HepG2 (cell line): ENCODE data around the gene DDX59.

Source experiments
- FOXM1 ChIP-seq: sonication (generic); formaldehyde crosslinking; IDR thresholded peaks from 2 replicates; pipeline ENCODE4 v1.5.0; 2020; ENCODE audit warnings: missing genetic modification reagents
- NFIB ChIP-seq: sonication (generic); formaldehyde crosslinking; IDR thresholded peaks from 2 replicates; pipeline ENCODE4 v1.9.0; 2021; ENCODE audit warnings: missing genetic modification reagents, mild to moderate bottlenecking, borderline replicate concordance
- PAX8 ChIP-seq: sonication (generic); formaldehyde crosslinking; IDR thresholded peaks from 2 replicates; pipeline ENCODE4 v1.8.0; 2022; ENCODE audit warnings: mild to moderate bottlenecking, missing genetic modification reagents, borderline replicate concordance
- ZBTB20 ChIP-seq: sonication (generic); formaldehyde crosslinking; IDR thresholded peaks from 2 replicates; pipeline ENCODE4 v1.8.1; 2023; ENCODE audit warnings: missing genetic modification reagents, low read depth, mild to moderate bottlenecking, borderline replicate concordance
- ZNF274 ChIP-seq: sonication (generic); formaldehyde crosslinking; IDR thresholded peaks from 2 replicates; pipeline ENCODE4 v1.5.1; 2020; ENCODE audit warnings: mild to moderate bottlenecking, missing genetic modification reagents
- ZSCAN29 ChIP-seq: sonication (generic); formaldehyde crosslinking; conservative IDR thresholded peaks from 2 replicates; pipeline ENCODE4 v1.4.0; 2020; ENCODE audit warnings: mild to moderate bottlenecking, missing genetic modification reagents
- TF ChIP-seq, protein P1 (sequence below): sonication (generic); formaldehyde crosslinking; IDR thresholded peaks from 2 replicates; pipeline ENCODE4 v1.8.0; 2022; ENCODE audit warnings: mild to moderate bottlenecking, missing genetic modification reagents

- TF ChIP-seq PAX8 (CRISPR knock-in tag) (no peak), ZBTB20 (CRISPR knock-in tag) (no peak), FOXM1 (no peak), ZSCAN29 (CRISPR knock-in tag) (no peak), ZNF274 (CRISPR knock-in tag) (no peak), NFIB (no peak)
- TF ChIP-seq, protein P1, sequence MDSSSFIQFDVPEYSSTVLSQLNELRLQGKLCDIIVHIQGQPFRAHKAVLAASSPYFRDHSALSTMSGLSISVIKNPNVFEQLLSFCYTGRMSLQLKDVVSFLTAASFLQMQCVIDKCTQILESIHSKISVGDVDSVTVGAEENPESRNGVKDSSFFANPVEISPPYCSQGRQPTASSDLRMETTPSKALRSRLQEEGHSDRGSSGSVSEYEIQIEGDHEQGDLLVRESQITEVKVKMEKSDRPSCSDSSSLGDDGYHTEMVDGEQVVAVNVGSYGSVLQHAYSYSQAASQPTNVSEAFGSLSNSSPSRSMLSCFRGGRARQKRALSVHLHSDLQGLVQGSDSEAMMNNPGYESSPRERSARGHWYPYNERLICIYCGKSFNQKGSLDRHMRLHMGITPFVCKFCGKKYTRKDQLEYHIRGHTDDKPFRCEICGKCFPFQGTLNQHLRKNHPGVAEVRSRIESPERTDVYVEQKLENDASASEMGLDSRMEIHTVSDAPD (CRISPR knock-in tag), result no peak
Observed at GRCh38 chr1:200670242-200671118, 773 bp upstream of the DDX59 start.
